Measurements from ENCODE around the gene RBKS. TPM values are rescaled to one million over a fixed set of nuclear protein-coding genes. Genes with fewer than 3 reads are reported as not detected.

The RBKS gene
- total RNA-seq, 2 experiments from 2014 or later: 2.6 to 3.0 TPM

DNA sequence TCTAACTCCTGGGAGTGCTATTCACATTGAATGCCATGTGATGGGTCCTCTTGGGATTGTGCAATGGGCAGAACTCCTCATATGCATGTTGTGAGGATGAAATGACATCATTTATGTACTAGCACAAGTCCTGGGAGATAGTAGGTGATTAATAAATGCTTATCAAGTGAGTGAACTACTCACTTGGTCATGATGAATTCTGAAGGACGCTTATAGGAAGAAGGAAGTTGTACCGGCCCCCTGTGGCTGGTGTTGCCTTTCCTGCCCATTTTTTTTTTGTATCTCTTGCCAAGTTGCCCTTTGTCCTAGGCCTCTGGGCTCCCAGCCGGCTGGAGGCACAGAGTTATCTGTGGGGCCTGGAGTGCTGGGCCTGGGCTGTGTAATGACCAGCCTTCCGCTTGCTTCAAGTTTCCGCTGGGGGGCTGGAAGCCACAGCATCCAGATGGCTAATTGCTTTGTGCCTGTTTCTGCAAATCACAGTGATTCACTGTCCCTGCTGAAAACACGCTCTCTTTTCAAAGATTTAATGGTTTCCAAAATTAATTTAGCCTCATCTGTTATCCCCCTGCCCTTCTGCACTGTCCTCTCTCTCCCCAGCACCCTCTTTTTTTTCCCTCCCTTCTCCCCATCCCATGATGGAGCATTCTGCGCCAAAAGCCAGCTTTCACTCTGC is 152.4 kb downstream of the RBKS start:
- H3K4me1 Mint-ChIP-seq (ENCODE audit: low read depth): peaks cover 13% of the 10 kb centered on the region
- no peaks in the 10 kb centered on the region for H3K9me3 Mint-ChIP-seq
- Histone ChIP-seq H3K4me1 (ENCODE audit: insufficient read depth, low read length) (peaks cover 15% of the 10 kb centered on the region), H3K27me3 (ENCODE audit: control insufficient read depth in 1 of 2, insufficient read depth in 2 of 2, low read length in 2 of 2) (no peaks in the 10 kb centered on the region), H3K36me3 (ENCODE audit: insufficient read depth, low read length) (no peaks in the 10 kb centered on the region), H3K4me3 (ENCODE audit: low read length) (no peak overlapping the region), H3K9me3 (ENCODE audit: control insufficient read depth in 1 of 2, insufficient read depth in 1 of 2, low read length in 2 of 2) (no peaks in the 10 kb centered on the region), H3K27ac (ENCODE audit: low read depth in 1 of 2, low read length in 2 of 2) (no peak overlapping the region)
- ChIA-PET CTCF (no interaction called here), POLR2A (no interaction called here)
- ATAC-seq (ENCODE audit: poor library complexity) (no peak), DNase-seq (no peak)
- intact Hi-C loops (cut with DNase I, micrococcal nuclease): no loop called here
- H3K4me3 Mint-ChIP-seq: no peak overlapping the region
- no peaks in the 10 kb centered on the region for H3K36me3 Mint-ChIP-seq (ENCODE audit: low read depth)
- H3K27ac Mint-ChIP-seq: no peak overlapping the region
- TF ChIP-seq, protein P1, sequence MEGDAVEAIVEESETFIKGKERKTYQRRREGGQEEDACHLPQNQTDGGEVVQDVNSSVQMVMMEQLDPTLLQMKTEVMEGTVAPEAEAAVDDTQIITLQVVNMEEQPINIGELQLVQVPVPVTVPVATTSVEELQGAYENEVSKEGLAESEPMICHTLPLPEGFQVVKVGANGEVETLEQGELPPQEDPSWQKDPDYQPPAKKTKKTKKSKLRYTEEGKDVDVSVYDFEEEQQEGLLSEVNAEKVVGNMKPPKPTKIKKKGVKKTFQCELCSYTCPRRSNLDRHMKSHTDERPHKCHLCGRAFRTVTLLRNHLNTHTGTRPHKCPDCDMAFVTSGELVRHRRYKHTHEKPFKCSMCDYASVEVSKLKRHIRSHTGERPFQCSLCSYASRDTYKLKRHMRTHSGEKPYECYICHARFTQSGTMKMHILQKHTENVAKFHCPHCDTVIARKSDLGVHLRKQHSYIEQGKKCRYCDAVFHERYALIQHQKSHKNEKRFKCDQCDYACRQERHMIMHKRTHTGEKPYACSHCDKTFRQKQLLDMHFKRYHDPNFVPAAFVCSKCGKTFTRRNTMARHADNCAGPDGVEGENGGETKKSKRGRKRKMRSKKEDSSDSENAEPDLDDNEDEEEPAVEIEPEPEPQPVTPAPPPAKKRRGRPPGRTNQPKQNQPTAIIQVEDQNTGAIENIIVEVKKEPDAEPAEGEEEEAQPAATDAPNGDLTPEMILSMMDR (IDR thresholded peaks at IDR 0.05): no peak
- no peaks in the 10 kb centered on the region for H3K27me3 Mint-ChIP-seq

DNA sequence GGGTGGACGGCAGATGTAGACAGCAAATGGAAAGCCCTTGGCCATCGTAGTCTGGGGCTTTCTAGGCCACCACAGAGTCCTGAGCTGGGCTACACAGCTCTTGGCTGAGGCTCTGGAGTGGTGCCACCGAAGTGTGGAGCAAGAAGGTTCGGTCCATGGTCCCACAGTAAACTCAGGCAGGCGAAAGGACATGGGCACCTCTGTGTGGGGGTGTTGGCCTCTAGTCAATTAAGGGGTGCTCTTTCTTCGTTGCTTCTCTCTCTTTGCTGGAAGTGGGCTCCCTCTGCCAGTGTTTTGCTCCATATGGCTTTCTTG is 153.3 kb downstream of the RBKS start:
- Mint-ChIP-seq H3K4me1 (ENCODE audit: low read depth) (peaks cover 13% of the 10 kb centered on the region), H3K4me3 (peak overlapping the region; percentile 50), H3K27ac (peak overlapping the region; percentile 30), H3K27me3 (no peaks in the 10 kb centered on the region), H3K36me3 (ENCODE audit: low read depth) (no peaks in the 10 kb centered on the region), H3K9me3 (no peaks in the 10 kb centered on the region)
- intact Hi-C loops (cut with DNase I, micrococcal nuclease): no loop called here
- Histone ChIP-seq H3K9me3 (ENCODE audit: control insufficient read depth in 1 of 2, insufficient read depth in 1 of 2, low read length in 2 of 2) (no peaks in the 10 kb centered on the region), H3K4me1 (ENCODE audit: insufficient read depth, low read length) (peaks cover 15% of the 10 kb centered on the region), H3K36me3 (ENCODE audit: insufficient read depth, low read length) (no peaks in the 10 kb centered on the region), H3K27me3 (ENCODE audit: control insufficient read depth in 1 of 2, insufficient read depth in 2 of 2, low read length in 2 of 2) (no peaks in the 10 kb centered on the region), H3K27ac (ENCODE audit: low read depth in 1 of 2, low read length in 2 of 2) (no peak overlapping the region), H3K4me3 (ENCODE audit: low read length) (no peak overlapping the region)
- no peak for DNase-seq
- TF ChIP-seq, protein P1 (IDR thresholded peaks at IDR 0.05): no peak
- POLR2A ChIA-PET: no interaction called here
- ATAC-seq (ENCODE audit: poor library complexity): no peak
- CTCF ChIA-PET: no interaction called here

DNA sequence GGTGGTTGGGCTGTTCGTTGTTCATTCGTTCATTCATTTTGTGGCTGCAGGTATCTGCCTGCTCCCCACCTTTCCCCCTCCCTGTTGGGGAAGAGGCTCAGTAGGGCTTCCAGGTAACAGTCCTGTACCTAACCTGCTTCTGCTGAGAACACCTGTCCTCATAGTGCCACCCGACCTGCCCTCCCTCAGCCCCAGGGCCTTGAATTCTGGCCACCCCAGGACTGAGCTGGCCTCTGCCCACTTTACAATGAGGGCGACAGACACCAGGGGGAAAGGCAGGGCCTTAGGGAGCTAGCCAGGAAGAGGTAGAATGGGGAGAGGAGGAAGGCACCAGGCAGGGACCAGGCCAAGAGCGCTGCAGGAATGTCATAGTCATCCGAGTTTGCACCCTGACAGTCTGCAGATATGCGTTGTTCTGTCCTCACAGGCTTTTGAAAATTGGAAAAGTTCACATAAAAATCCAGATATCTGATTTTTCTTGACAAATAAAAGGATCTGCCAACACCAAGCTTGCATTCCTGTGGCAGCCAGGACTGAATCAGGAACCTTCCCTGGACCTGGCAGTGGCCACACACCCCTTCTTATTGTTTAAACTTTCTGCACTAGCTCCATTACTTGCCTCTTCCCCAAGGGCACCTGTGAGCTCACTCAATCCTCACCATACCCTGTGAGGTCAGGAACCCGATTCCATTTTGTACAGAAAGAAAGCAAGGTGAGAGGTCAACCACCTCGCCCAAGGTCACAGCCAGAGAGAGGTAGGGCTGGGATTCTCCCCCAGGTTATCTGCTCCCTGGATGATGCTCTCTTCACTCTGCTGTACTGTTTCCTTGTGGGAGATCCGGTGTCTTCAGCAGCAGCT is 153.9 kb downstream of the RBKS start:
- Histone ChIP-seq H3K4me3 (ENCODE audit: low read length) (peak overlapping the region; percentile 47), H3K27me3 (ENCODE audit: control insufficient read depth in 1 of 2, insufficient read depth in 2 of 2, low read length in 2 of 2) (no peaks in the 10 kb centered on the region), H3K4me1 (ENCODE audit: insufficient read depth, low read length) (peaks cover 15% of the 10 kb centered on the region), H3K27ac (ENCODE audit: low read depth in 1 of 2, low read length in 2 of 2) (no peak overlapping the region), H3K9me3 (ENCODE audit: control insufficient read depth in 1 of 2, insufficient read depth in 1 of 2, low read length in 2 of 2) (no peaks in the 10 kb centered on the region), H3K36me3 (ENCODE audit: insufficient read depth, low read length) (no peaks in the 10 kb centered on the region)
- Mint-ChIP-seq H3K4me3 (peak overlapping the region; percentile 78), H3K4me1 (ENCODE audit: low read depth) (peaks cover 13% of the 10 kb centered on the region), H3K27ac (peak overlapping the region; percentile 30), H3K27me3 (no peaks in the 10 kb centered on the region), H3K36me3 (ENCODE audit: low read depth) (no peaks in the 10 kb centered on the region), H3K9me3 (no peaks in the 10 kb centered on the region)
- TF ChIP-seq, protein P1 (IDR thresholded peaks at IDR 0.05): no peak
- intact Hi-C loops (cut with DNase I, micrococcal nuclease): no loop called here
- POLR2A ChIA-PET: interaction anchor here (1.5 kb wide), 1 partner anchor 12 kb away, joined by 3 read pairs; no protein-coding TSS in a partner anchor
- no peak for DNase-seq
- CTCF ChIA-PET: no interaction called here
- ATAC-seq (ENCODE audit: poor library complexity): no peak

Measured in CD4-positive, alpha-beta T cell (primary cell).